K562 (cell line): Measurements from ENCODE around the gene XBP1. TPM values are rescaled to one million over a fixed set of nuclear protein-coding genes. Genes with fewer than 3 reads are reported as not detected.

Experiments used
- ATAC-seq: fragments of 200-7000 bp; cut with Tn5 transposase; 3 replicates; pipeline ENCODE4 v1.9.1; 2020; ENCODE audit warnings: moderate library complexity
- BruUV-seq: library from RNA; stranded (reverse); fragments of 400-500 nt; replicated peaks from 2 replicates; lab custom pipeline; 2021; lab: Mats Ljungman, UMichigan
- CTCF ChIA-PET: fragments of 300-600 bp; formaldehyde crosslinking; extraction: SDS; loops from one replicate; lab custom pipeline; 2021; ENCODE audit warnings: low intra/inter-chr PET ratio; lab: Yijun Ruan, JAX
- POLR2A ChIA-PET: fragments of 300-600, 350-650 bp; sonication (Branson Sonifier 250); formaldehyde crosslinking; extraction: SDS; loops from one replicate; lab custom pipeline; 2021; ENCODE audit warnings: antibody characterized with exemption, inconsistent platforms; lab: Yijun Ruan, JAX
- DNase-seq, 4 experiments: peaks; one replicate each; pipeline versions ENCODE4 v3.0.0 to v3.0.0-alpha.2; 2011 to 2018; ENCODE audit warnings: low spot score in 3 of 4, mixed read lengths in 3 of 4; ENCODE audit errors: extremely low read depth in 1 of 4
- FAIRE-seq: peaks from 2 replicates; lab custom pipeline; 2011; peaks lifted over from hg19 to GRCh38; lab: Jason Lieb, UNC
- H2AFZ ChIP-seq: 2 replicates; pipeline ENCODE4 v1.6.0; 2011; ENCODE audit warnings: low read depth, low read length, control low read depth, inconsistent platforms
- H3K27ac ChIP-seq: fragments of 200-600 bp; 3 replicates; pipeline ENCODE4 v1.8.0; 2011; ENCODE audit warnings: low read depth, mild to moderate bottlenecking, control low read depth, inconsistent platforms, low read length, moderate library complexity, mixed read lengths; ENCODE audit errors: extremely low read depth
- H3K27me3 ChIP-seq, 2 experiments: fragments of 300-600 bp in 1 of 2; 2 replicates in 1 of 2; 3 replicates in 1 of 2; pipeline versions ENCODE4 v1.6.0 to v1.8.0; 2011; ENCODE audit warnings: inconsistent platforms in 2 of 2, low read length in 2 of 2, mild to moderate bottlenecking in 1 of 2, mixed read lengths in 1 of 2, moderate library complexity in 1 of 2; ENCODE audit not compliant: control insufficient read depth in 2 of 2, insufficient read depth in 2 of 2
- H3K36me3 ChIP-seq: fragments of 300-600 bp; 3 replicates; pipeline ENCODE4 v1.8.0; 2011; ENCODE audit warnings: mild to moderate bottlenecking, low read length, inconsistent platforms; ENCODE audit not compliant: control insufficient read depth, insufficient read depth
- H3K4me1 ChIP-seq, 2 experiments: fragments of 200-600 bp in 1 of 2; replicated peaks in 1 of 2; 2 replicates in 1 of 2; 3 replicates in 1 of 2; pipeline versions ENCODE4 v1.5.1 to v1.8.0; 2011; ENCODE audit warnings: inconsistent platforms in 2 of 2, low read length in 2 of 2, mild to moderate bottlenecking in 1 of 2, mixed read lengths in 1 of 2, moderate library complexity in 1 of 2; ENCODE audit not compliant: control insufficient read depth in 2 of 2, insufficient read depth in 2 of 2
- H3K4me2 ChIP-seq: 2 replicates; pipeline ENCODE4 v1.6.1; 2011; ENCODE audit warnings: low read length, control low read depth, inconsistent platforms, mixed read lengths; ENCODE audit not compliant: insufficient read depth
- H3K4me3 ChIP-seq: fragments of 200-600 bp; sonication (generic), shearing (Covaris generic); 2 replicates; pipeline ENCODE4 v1.5.1; 2016; ENCODE audit warnings: control low read depth, inconsistent platforms
- H3K79me2 ChIP-seq: fragments of 200-600 bp; 3 replicates; pipeline ENCODE4 v1.8.0; 2011; ENCODE audit warnings: low read length, inconsistent platforms; ENCODE audit not compliant: control insufficient read depth, insufficient read depth
- H3K9ac ChIP-seq, 2 experiments: 2 replicates each; pipeline versions ENCODE4 v1.6.0 to v1.6.1; 2011; ENCODE audit warnings: low read depth in 2 of 2, low read length in 2 of 2, control low read depth in 1 of 2, inconsistent platforms in 1 of 2, mild to moderate bottlenecking in 1 of 2, mixed read lengths in 1 of 2; ENCODE audit not compliant: insufficient read depth in 1 of 2
- H3K9me1 ChIP-seq: one replicate; pipeline ENCODE4 v1.6.0; 2011; ENCODE audit warnings: inconsistent platforms, mild to moderate bottlenecking, low read length, moderate library complexity; ENCODE audit not compliant: control insufficient read depth, insufficient read depth
- H3K9me3 ChIP-seq: replicated peaks from 2 replicates; pipeline ENCODE4 v1.5.1; 2011; ENCODE audit warnings: low read depth, low read length, inconsistent platforms; ENCODE audit not compliant: control insufficient read depth, insufficient read depth
- H4K20me1 ChIP-seq: replicated peaks from 2 replicates; pipeline ENCODE4 v1.6.1; 2011; ENCODE audit warnings: low read length, inconsistent platforms, mixed read lengths; ENCODE audit not compliant: control insufficient read depth, insufficient read depth
- HIVEP1 ChIP-seq: fragments of 250-450 bp; sonication (Bioruptor Pico); IDR thresholded peaks from 2 replicates; pipeline ENCODE4 v1.4.0; 2020; ENCODE audit warnings: mild to moderate bottlenecking
- SP2 ChIP-seq: IDR thresholded peaks from 2 replicates; pipeline ENCODE4 v1.6.1; 2011; ENCODE audit warnings: mild to moderate bottlenecking, low read depth, low read length, moderate library complexity; ENCODE audit not compliant: poor library complexity, severe bottlenecking; ENCODE audit errors: extremely low read depth
- WGBS: fragments of 100-300 bp; shearing (Covaris generic); methylation state at CpG from one replicate; pipeline ENCODE4 v1.1.6; 2016; ENCODE audit warnings: low coverage, mixed read lengths; ENCODE audit not compliant: insufficient coverage; ENCODE audit errors: missing lambda C conversion rate; 5-methylcytosine and 5-hydroxymethylcytosine counted together
- in situ Hi-C: fragments of 300-500 bp; cut with MboI; formaldehyde crosslinking; loops from 4 replicates; pipeline ENCODE4 v1.15.0; 2018; ENCODE audit warnings: inconsistent platforms, mixed read lengths
- intact Hi-C: fragments of 100-400 bp; cut with micrococcal nuclease; formaldehyde crosslinking; loops from 2 replicates; pipeline ENCODE4 v1.14.2; 2022
- polyA plus RNA-seq, 8 experiments: library from polyadenylated mRNA; depleted of rRNA in 4 of 8; stranded (reverse) in 5 of 8; unstranded in 3 of 8; fragments of >200 nt; fragmentation: Nextera tagmentation in 2 of 8; fragmentation: Illumina TruSeq in 1 of 8; extraction: Ambion mirVana in 2 of 8; extraction: Trizol in 1 of 8; gene quantifications; 2 replicates each; pipeline versions ENCODE4 v1.2.1 to v1.2.3, GENCODE V29; 2011 to 2014; ENCODE audit warnings: inconsistent platforms in 1 of 8, missing spikeins in 1 of 8
- total RNA-seq, 7 experiments: library from RNA; depleted of rRNA in 6 of 7; stranded (reverse); fragments of >200 nt in 6 of 7; fragmentation: Illumina TruSeq in 2 of 7; extraction: Trizol in 2 of 7; gene quantifications; 2 replicates each; pipeline versions ENCODE4 v1.2.1 to v1.2.3, GENCODE V29; 2011 to 2021; ENCODE audit warnings: low replicate concordance in 1 of 7
- TF ChIP-seq, protein P1 (sequence below): sonication (generic); formaldehyde crosslinking; IDR thresholded peaks from 2 replicates; pipeline ENCODE4 v1.8.1; 2023; ENCODE audit warnings: mild to moderate bottlenecking, missing genetic modification reagents

Gene XBP1
- total and polyA plus RNA-seq, 9 of the 15 experiments (the other 6 are each of a cell fraction or from before 2014, with no cell fraction given) = 25.0 to 218 (median 94.6) TPM

DNA sequence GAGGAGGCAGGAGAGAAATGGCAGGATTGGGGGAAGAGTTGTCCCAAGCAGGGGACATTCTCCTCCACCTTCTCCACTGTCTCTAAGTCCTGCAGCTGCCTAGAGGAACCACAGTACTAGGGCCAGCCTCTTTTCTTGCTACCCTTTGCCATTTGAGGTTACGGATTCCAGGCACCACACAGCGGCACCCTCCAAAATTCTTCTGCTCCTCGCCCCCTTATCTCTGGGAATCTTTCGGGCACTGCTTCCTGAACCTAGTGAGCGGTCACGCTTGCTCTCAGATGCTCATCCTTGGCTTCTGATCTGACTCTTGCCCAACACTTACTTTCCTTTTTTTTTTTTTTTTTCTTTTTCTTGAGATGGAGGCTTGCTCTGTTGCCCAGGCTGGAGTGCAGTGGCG, 26.6 kb upstream of the XBP1 start:
- Histone ChIP-seq H3K9me3 (no peaks in the 10 kb centered on the region), H3K27me3 (no peaks in the 10 kb centered on the region), H3K79me2 (no peaks in the 10 kb centered on the region), H3K27ac (no peak overlapping the region), H3K36me3 (no peaks in the 10 kb centered on the region), H3K9ac (no peak overlapping the region), H2AFZ (no peak overlapping the region), H3K4me3 (no peak overlapping the region), H4K20me1 (no peaks in the 10 kb centered on the region), H3K9me1 (no peaks in the 10 kb centered on the region), H3K4me1 (peaks cover 0 to 9% of the 10 kb centered on the region in 2 experiments; a peak in 2 of 5 replicates), H3K4me2 (no peak overlapping the region)
- ATAC-seq (no peak), DNase-seq (no peak), FAIRE-seq (no peak)
- in situ Hi-C loops = loop anchor here (10.0 kb wide), 1 partner anchor 772 kb away; no protein-coding TSS in a partner anchor
- CTCF ChIA-PET = no interaction called here
- POLR2A ChIA-PET = no interaction called here
- intact Hi-C loops = loop anchor here (5.0 kb wide), 1 partner anchor 35 kb away; no protein-coding TSS in a partner anchor
- TF ChIP-seq, protein P1, sequence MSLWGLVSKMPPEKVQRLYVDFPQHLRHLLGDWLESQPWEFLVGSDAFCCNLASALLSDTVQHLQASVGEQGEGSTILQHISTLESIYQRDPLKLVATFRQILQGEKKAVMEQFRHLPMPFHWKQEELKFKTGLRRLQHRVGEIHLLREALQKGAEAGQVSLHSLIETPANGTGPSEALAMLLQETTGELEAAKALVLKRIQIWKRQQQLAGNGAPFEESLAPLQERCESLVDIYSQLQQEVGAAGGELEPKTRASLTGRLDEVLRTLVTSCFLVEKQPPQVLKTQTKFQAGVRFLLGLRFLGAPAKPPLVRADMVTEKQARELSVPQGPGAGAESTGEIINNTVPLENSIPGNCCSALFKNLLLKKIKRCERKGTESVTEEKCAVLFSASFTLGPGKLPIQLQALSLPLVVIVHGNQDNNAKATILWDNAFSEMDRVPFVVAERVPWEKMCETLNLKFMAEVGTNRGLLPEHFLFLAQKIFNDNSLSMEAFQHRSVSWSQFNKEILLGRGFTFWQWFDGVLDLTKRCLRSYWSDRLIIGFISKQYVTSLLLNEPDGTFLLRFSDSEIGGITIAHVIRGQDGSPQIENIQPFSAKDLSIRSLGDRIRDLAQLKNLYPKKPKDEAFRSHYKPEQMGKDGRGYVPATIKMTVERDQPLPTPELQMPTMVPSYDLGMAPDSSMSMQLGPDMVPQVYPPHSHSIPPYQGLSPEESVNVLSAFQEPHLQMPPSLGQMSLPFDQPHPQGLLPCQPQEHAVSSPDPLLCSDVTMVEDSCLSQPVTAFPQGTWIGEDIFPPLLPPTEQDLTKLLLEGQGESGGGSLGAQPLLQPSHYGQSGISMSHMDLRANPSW (CRISPR knock-in tag) = no peak
- TF ChIP-seq HIVEP1 (CRISPR knock-in tag) (no peak), SP2 (no peak)
- 66% methylated on average over 4 of the region's 7 CpGs for WGBS
- no TSS peak for BruUV-seq
